H4 (cell line): Measurements from ENCODE around the gene EXTL1. TPM values are rescaled to one million over a fixed set of nuclear protein-coding genes. Genes with fewer than 3 reads are reported as not detected.

Source experiments
- DNase-seq: peaks from one replicate; pipeline ENCODE4 v3.0.0-alpha.2; 2015; ENCODE audit warnings: low spot score
- total RNA-seq: library from RNA; depleted of rRNA; stranded (reverse); fragments of >200 nt; shearing (Covaris generic); gene quantifications from 2 replicates; pipeline ENCODE4 v1.2.3, GENCODE V29; 2014

The EXTL1 gene
- total RNA-seq, 1 experiment from 2014 or later, result not detected

DNA sequence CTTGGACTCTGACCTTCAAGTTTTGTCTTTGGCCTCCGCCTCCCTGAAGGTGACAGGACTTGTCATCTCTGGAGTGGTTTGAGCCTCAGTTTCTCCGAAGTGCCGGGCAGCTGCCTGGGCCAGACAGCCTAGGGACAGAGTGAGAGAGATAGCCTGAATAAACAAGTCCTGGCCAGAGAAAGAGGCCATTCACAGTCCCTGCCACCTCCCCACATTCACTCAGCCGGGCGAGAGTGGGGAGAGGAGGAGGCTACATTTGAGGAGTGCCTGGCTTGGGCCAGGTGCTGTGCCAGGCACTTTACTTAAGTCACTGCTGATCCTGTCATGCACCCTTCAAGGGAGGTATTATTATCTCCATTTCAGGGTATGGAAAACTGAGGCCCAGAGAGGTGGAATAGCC is 3.5 kb downstream of the EXTL1 start:
- no peak for DNase-seq

DNA sequence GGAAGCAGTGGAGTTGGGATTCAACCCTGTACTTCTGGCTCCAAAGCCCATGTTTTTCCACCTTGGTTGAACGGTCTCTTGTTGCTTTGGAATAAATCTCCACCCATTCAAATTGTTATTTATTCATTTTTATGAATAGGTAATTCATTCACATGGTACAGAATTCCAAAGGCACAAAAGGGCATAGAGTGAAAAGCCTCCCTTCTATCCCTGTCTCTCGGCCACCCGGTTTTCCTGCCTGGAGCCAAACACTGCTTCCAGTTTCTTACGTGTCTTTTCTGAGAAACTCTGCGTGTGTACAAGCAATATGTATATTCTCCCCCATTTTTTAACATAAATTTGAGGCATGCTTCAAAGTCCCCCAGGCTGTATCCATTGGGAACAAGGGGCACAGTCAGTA is 3.9 kb downstream of the EXTL1 start:
- no peak for DNase-seq

DNA sequence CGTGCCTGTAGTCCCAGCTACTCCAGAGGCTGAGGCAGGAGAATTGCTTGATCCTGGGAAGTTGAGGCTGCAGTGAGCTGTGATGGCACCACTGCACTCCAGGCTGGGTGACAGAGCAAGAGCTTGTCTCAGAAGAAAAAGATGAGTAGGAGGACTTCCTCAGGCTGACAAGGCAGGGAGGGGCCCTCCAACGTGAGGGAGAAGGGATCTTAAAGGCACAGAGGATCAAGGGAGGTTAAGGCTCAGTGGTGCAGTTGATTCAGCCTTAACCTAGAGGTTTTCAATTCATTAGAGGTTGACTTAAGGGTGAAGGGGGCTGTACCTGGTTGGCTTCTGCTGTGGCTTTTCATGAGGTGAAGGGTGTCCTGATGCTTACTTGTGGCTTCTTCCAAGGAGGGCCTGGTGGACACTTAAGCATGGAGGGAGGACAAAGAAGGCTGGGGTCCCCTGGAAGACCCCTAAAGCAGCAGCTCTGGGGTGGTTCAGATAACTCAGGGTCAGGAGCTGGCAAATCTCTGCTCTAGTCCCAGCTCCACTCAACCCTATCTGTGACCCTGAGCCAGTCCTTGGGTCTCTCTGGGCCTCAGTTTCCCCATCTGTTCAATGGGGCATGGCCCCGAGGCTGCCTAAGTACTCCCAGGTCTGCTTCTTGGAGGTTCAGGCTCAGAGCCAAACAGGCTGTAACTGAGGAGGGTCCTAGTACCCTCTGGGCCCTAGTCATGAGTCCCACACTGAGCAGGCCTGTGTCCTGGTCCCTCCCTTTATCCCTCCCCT is 6.3 kb downstream of the EXTL1 start:
- no peak for DNase-seq

DNA sequence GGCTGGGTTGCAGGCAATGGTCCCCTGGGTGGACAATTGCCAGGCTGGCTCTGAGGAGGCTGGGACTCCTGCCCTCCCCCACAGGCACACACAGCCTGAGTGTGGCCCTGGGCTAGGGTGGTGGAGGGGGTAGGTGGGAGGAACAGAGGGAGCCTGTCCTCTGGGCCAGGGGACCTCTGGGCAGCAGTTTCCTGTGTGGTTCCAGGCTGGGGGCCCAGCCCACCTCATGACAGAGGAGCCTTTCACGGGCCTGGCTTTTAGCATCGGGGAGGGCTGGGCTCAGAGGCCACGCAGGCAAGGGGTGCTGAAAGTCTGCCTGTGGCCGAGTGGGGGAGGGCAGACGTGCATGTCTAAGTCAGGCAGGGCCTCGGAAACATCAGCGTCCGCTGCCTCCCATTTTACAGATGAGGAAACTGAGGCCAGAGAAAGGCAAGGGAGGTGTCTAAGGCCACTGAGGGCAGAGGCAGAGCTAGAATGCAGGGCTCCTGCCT is 7.0 kb downstream of the EXTL1 start:
- DNase-seq, result no peak

DNA sequence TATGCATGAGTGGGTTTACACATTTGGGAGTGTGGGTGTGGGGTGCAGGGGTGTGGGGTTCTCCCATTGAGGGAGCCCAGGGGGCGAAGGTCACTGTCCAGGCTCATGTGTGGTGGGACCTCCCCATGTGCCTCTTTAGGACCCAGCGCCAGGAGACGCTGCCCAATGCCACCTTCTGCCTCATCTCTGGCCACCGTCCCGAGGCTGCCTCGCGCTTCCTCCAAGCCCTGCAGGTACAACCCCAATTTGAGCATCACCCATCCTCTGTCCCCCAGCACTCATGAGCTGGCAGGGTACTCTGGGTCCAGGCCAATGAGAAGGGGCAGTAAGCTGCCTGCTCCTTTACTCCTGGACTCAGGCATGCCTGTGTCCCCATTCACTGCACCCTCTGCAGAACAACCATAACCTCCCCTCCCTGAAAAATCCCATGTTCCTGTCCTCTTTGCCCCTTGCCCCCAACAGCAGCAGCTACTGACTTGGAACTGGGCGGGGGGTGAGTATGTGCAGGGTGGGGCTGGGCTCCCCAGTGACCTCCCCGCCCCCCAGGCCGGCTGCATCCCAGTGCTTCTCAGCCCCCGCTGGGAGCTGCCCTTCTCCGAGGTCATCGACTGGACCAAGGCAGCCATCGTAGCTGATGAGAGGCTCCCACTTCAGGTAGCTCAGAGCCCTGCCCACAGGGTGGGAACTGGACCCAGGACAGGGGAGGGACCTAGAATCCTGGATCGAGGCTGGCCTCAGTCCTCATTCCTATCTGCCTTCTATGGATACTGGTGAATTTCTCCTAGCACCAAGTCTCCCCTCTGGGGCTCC is 7.7 kb downstream of the EXTL1 start:
- no peak for DNase-seq

DNA sequence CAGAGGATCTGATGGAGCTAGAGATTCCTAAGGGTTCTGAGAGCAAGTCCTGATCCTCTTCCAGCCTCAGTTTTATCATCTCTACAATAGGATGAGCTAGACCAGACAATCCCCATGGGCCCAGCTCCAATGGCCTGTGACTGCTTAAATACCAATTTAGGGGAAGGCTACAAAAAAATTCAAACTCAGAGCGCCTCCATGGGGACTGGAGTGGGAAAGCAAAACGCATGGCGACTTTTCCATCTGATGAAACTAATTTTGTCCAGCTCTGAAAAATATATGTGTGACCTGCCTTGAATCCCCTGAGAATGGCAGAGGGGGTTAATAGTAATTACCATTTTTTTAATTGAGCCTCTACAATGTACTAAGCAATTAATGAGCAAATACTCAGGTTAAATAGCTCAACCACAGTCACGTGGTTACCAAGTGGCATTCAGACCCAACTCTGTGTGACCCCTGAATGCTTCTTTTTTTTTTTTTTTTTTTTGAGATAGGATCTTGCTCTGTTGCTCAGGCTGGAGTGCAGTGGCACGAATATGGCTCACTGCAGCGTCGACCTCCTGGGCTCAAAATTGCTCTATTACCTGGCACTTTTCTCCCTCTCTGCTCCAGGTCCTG is 8.4 kb downstream of the EXTL1 start:
- DNase-seq, result no peak

DNA sequence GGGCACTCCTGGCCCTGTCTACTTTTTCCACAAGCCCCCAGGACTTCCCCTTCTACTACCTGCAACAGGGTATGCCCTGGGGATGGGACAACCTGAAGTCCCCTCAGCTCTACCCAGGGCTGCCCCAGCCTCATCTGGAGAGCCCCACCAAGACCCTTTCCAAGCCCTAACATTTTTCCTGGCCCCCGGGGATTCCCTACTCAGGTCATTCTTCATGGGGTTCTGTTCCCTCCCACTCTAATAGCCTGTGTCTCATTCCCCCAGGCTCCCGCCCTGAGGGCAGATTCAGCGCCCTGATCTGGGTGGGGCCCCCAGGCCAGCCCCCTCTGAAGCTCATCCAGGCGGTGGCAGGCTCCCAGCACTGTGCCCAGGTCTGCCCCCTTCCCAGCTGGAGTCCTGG is 9.6 kb downstream of the EXTL1 start:
- no peak for DNase-seq

DNA sequence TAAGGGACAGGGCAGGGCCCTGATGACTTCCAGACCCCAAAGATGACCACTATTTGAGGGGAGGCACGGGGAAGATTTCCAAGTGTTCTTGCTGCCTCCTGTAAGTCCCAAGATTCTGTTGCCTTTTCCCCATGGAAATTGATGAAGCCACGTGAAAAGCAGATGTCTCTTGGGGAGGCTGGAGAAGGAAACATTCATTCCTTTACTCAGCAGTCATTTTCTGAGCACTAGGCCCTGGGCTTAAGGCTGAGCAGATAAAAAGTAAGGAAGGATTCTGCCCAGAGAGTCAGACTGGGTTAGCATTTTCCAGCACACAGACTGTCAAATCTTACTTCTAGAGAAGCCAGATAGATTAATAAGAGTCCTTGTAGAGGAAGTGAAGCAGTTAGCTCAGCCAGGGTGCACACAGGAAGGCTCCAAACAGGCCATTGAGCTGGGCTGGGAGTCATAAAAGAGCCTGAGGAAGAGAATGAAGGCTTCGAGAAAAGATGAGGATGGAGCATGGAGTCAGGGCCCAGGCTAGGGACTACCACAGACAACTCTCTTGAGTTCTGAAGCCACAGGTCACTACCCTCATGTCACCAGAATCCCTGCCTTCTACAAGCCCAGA is 10.1 kb downstream of the EXTL1 start:
- no peak for DNase-seq

DNA sequence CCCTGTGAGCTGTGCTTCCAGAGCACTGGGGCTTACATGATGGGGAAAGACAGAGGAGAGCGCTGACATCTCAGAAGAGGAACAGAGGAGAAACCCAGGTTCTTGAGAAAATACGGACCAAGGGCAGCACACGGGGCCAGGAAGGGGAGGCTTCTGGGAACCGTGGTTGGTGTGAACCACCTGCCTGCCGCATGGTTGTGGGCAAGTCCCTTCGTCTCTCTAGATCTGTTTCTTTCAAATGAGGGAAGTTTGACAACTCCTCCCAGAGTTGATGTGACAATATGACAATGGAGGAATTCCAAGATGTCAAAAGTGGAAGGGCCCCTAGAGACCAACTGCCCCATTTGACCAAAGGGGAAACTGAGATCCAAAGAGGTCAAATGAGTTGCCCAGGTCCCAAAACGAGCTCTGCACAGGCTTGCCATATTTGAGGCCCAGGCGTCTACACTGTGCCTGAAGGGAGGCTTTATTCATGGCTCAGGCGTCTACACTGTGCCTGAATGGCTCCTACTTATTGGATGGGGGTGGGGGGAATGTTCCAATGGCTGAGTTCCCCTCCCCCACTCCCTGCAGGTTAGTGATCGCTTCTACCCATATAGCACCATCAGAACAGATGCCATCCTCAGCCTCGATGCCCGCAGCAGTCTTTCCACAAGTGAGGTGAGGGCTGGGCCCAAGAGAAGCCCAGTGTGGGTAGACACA is 11.2 kb downstream of the EXTL1 start:
- DNase-seq, result no peak

DNA sequence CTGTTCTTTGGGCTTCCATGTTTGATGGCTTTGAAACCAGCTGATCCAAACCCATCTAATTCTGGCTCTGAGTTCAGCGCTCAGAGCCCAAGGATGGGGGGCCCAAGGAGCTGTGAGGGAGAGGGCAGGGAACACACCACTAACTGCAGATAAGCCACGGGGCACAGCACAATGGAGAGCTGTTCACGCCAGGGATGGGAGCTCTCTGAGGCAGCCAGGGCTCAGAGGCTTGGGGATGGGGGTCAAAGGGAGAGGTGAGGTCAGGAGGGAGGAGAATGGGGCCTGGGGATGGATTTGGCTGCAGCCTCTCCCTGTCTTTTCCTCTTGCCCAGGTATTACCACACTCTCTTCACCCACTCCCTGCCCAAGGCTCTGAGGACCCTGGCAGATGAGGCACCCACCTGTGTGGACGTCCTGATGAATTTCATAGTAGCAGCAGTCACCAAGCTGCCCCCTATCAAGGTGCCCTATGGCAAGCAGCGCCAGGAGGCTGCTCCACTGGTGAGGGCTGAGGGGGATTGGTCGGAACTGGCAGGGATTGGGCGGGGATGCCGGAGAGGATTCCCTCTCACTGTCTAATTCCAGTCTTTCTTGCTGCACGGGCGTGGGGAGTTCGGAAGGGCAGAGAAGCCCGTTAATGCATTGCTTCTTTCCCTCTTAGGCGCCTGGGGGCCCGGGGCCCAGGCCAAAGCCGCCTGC is 13.1 kb downstream of the EXTL1 start:
- DNase-seq, result no peak

DNA sequence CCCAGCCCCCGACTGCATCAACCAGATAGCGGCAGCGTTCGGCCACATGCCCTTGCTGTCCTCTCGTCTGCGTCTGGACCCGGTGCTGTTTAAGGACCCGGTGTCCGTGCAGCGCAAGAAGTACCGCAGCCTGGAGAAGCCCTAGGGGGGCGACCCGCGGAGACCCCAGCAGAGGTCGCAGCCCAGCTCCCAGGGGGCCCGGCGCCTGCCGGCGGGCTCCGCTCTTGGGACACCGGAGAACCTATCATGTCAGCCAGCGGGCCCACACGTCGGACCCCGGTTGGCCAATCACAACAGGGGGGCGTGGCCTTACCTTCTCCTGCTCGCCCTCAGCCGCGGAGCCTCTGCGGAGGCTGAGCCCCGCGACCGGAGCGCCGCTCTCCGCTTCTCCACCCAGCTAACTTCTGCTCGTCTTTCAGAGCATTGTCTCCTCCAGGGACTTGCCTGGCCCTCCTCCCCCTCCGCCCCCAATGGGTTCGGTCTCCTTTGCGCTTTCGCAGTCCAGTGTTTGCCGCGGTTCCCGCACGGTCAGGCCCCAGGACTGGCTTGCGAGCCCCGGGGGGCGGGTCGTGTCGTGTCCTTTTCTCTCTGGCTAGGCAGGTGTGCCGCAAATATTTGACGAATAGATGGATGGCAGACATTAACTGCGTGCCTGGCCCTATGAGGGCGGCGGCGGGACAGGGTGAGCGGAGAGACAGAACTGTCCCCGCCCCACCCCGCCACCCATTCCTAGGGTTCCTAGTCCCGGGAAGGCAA is 13.8 kb downstream of the EXTL1 start:
- peak; percentile 89 for DNase-seq

DNA sequence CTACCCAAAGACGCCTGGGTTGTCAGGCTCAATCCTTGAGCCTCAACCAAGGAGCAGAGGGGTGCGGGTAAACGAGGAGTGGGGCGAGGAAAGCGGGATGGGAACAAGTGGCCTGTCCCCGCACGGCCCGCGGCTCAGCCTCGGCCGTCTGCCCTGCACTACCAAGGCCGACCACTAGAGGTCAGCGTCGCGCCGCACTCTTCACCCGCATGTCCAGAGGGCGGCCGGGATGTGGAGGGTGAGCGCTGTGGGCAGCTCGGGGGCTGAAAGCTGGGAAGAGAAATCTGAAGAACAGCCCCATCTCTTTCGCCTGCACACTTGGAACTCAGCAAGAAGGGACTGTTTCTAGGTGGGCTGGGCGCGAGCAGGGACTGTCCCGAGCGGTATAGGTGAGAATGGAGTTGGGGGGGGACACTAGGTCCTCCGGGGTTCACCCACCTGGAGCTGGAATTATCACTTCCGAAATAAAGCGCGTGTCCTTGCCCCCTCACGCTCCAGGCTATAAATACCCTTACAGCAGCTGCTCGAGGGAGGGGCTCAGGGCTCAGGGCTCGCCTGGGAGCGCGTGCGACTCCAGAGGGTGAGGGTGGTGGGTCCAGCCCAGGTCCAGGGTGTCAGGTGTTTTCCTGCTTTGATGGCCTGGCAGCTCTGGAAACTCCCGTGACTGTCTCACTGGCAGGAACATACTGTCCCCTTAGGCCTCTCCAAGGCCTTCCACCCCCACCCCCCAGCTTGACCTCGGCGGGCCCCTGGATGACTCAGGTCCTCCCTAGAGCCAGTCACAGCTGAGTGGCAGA is 14.6 kb downstream of the EXTL1 start:
- DNase-seq, result peak; percentile 63

DNA sequence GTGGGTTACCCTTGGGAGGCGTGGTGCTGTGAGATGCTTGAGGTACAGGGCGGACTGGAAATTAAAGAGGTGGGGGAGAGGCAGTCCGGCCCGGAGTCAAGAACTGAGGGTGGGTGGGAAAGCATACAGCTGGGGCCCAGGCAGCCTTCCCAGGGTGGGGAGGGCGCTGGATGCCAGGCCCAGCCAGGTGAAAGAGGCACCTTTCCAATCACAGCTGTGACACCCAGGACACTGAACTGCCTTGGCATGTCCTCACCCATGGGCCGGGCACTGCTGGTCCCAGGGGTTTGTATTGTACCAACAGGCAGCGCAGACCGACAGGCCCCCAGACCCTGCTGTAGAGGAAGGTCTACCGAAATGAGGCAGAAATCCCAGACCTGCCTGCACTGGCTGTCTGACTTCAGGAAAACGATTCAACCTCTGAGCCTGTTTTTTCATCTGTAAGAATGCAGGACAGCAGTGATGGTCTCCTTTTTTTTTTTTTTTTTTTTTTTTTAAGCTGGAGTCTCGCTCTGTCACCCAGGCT is 15.2 kb downstream of the EXTL1 start:
- DNase-seq, result no peak

DNA sequence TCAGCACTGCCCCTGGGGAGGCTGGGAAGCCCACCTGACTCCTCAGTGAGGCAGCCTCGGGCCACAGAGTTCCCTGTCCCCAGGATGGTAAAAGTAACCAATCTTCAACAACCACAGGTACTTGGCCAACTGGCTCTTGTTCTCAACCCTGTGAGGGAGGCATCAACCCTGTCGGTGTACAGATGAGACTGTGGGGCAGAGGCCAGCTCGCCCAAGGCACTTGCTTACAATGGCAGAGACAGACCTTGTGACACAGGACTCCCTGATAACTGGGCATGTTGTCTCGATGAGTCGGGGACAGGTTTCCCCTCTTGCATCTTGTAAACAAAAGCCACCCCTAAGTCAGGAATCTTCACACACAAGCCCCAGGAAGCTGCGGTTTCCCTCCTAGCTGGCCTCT is 16.3 kb downstream of the EXTL1 start:
- no peak for DNase-seq

DNA sequence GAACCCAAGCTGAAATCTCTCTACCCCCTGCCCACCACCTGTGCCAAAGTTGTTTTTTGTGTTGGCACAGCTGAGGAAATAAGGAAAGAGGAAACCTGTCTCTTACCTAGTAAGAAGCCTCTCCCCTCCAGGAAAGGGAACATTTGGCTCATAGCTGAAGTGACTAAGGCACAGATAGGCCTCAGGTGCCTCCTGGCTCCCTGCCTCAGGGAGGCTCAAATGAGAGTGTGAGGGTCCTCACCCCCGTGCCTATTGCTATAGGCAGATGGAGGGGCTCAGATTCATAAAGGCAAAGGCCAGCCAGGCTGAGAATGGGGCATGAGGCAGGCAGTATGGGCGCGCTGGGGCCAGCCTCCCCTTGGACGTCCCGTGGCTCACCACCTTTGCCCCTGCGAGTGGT is 16.9 kb downstream of the EXTL1 start:
- no peak for DNase-seq

DNA sequence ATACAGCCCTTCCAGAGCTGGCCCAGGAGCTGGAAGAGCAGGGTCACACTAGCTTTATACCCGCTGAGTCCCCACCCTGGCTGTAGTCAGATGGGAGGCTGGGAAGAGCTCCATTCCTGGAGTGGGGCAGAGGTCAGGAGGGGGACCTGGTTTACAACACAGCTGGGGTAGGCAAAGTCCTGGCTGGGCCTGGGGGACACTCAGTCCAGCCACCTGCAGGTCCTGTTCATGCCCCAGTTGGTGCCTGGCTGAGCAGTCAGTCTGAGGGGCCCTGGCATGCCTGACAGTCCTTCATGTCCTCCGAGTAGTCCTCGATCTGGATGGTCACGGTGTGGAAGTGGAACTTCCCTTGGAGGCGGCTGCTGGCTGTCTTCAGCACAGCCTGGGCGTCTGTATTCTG is 17.3 kb downstream of the EXTL1 start:
- DNase-seq, result no peak

DNA sequence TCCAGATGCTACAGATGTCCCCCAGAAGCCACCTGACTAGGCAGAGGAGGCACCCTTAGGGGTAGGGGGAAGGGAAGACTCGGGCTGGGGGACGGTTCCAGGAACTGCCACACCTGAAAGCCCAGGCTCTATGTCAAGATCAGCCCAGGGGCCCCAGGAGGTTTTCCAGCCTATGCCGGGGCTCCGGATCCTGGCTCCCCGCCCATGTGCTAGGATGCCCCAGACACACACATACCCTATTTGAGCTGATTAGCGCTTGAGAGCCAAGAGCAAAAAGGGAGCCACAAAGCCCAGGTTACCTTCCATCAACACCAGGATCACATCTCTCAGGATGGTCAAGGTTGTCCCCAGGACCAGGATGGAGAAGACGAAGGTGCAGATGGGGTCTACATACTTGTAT is 19.8 kb downstream of the EXTL1 start:
- no peak for DNase-seq

DNA sequence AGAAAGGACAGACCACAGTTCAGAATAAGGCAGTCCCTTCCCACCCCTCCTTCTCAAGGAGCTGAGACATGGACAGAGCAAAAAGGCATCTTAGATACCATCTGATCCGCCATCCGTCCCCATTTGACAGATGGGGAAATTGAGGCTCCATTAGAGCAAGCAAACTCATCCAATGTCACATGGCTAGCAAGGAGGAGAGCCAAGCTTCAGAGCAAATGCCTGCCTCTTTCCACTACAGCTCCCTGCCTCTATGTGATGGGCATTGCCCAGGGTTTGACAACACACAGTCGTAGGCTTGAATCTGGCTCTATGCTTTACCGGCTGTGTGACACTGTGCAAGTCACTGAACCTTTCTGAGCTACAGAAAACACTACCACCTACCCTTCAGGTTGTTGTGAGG is 20.4 kb downstream of the EXTL1 start:
- no peak for DNase-seq

DNA sequence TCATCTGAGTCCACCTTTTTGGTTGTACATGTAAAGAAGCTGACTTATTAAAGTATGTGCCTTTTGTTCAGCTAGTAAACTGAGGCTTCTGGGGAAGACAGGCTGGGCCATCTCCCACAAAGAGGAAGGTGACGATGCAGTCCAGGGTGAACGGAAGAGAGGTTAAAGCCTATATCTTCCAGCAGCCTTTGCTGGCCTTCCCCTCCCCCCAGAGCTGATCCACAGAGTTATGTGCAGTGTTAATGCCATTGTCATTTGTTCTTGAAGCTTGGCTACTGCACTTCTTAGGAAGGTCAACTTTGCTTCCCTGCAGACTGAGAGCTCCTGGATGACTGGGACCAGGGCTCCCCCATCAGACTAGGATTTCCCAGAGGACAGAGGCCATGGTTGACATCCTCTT is 22.2 kb downstream of the EXTL1 start:
- no peak for DNase-seq
